BLaER1 treated with 17β-estradiol and CSF1 and Interleukin-3, amounts not matched to agents 10 nM and 100 nM (cell line): ENCODE measurements around the gene SIK2.
A peak's percentile ranks its signal among the peaks of the same experiment; 100 is the strongest.

Source experiments
- H3K27ac ChIP-seq, 11 experiments: shearing (Covaris generic); formaldehyde crosslinking; 2 replicates each; pipeline ENCODE4 v1.8.1; 2022
- H3K27me3 ChIP-seq, 11 experiments: shearing (Covaris generic); formaldehyde crosslinking; 2 replicates each; pipeline ENCODE4 v1.8.1; 2022
- H3K36me3 ChIP-seq, 11 experiments: shearing (Covaris generic); formaldehyde crosslinking; 2 replicates each; pipeline ENCODE4 v1.8.1; 2022
- H3K4me1 ChIP-seq, 10 experiments: shearing (Covaris generic); formaldehyde crosslinking; 2 replicates each; pipeline ENCODE4 v1.8.1; 2022
- H3K4me2 ChIP-seq, 11 experiments: shearing (Covaris generic); formaldehyde crosslinking; 2 replicates each; pipeline ENCODE4 v1.8.1; 2022
- H3K4me3 ChIP-seq, 10 experiments: shearing (Covaris generic); formaldehyde crosslinking; 2 replicates each; pipeline ENCODE4 v1.8.1; 2022
- H3K9ac ChIP-seq, 11 experiments: shearing (Covaris generic); formaldehyde crosslinking; 2 replicates each; pipeline ENCODE4 v1.8.1; 2022
- H3K9me3 ChIP-seq, 11 experiments: shearing (Covaris generic); formaldehyde crosslinking; replicated peaks in 1 of 11; 2 replicates each; pipeline ENCODE4 v1.8.1; 2022
- H4K20me1 ChIP-seq, 11 experiments: shearing (Covaris generic); formaldehyde crosslinking; 2 replicates each; pipeline ENCODE4 v1.8.1; 2022
- Cebpa-rat ChIP-seq, 11 experiments: shearing (Covaris generic); IDR thresholded peaks; 2 replicates each; pipeline ENCODE4 v1.8.1; 2022

Gene SIK2

DNA sequence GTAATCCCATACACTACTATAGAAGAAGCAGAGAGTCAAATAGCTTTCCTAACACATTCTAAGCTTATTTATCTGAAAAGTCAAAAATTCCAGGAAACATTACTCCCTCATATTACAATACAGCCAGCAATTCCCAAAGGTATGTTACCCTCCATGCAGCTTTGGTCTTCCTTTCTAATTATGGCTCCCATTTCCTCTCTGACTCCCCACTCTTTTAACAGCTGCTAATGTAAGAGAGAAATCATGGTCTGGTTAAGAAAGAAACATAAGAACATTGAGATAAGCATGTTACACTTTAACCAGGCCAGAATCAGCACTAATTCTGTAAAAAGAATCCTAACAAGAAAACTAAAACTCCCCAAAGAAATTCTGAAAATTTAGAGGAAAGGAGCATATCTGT lies 157.1 kb downstream of the SIK2 start:
- Histone ChIP-seq H4K20me1 (peaks cover 0 to 27% (median 3%) of the 10 kb centered on the region in 11 experiments; a peak in 7 of 22 replicates), H3K36me3 (peaks cover 85 to 100% (median 100%) of the 10 kb centered on the region in 11 experiments), H3K9ac (no peak overlapping the region), H3K27me3 (no peaks in the 10 kb centered on the region), H3K9me3 (no peaks in the 10 kb centered on the region), H3K4me1 (peaks cover 5 to 37% (median 28%) of the 10 kb centered on the region in 10 experiments), H3K4me2 (peak overlapping the region in 6 of 11 experiments; percentile 11 to 49 (median 26); a peak in 8 of 22 replicates), H3K27ac (no peak overlapping the region), H3K4me3 (no peak overlapping the region)
- TF ChIP-seq Cebpa-rat (IDR thresholded peaks at IDR 0.05), result no peak

DNA sequence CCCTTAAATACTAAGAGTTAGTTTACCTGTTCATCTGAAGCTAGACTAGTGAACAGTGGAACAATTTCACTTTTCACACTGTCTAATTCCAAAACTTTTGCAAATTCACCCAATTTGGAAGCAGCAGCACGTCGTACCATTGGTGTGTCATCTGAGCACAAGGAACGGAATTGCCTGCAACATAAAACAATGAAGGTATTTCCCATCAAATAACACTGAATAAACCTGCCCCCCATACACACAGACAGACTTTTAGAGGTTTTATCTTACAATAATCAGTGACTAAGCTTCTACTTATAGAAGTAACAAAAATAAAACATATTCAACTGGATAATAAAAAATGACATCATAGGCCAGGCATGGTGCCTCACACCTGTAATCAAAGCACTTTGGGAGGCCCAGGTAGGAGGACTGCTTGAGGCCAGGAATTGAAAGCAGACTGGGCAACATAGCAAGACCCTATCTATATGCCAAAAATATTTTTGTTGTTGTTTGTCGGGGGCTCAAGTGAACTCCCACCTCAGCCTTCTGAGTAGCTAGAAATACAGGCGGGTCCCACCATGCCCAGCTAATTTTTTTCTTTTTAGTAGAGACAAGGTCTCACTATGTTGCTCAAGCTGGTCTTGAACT lies 157.6 kb downstream of the SIK2 start:
- TF ChIP-seq Cebpa-rat (IDR thresholded peaks at IDR 0.05), result no peak
- Histone ChIP-seq H3K4me1 (peaks cover 10 to 42% (median 33%) of the 10 kb centered on the region in 10 experiments), H3K27ac (no peak overlapping the region), H3K9ac (no peak overlapping the region), H3K36me3 (peaks cover 81 to 100% (median 98%) of the 10 kb centered on the region in 11 experiments), H3K4me2 (peak overlapping the region in 6 of 11 experiments; percentile 11 to 49 (median 26); a peak in 8 of 22 replicates), H3K9me3 (no peaks in the 10 kb centered on the region), H3K27me3 (no peaks in the 10 kb centered on the region), H3K4me3 (no peak overlapping the region), H4K20me1 (peaks cover 0 to 32% (median 3%) of the 10 kb centered on the region in 11 experiments; a peak in 8 of 22 replicates)

DNA sequence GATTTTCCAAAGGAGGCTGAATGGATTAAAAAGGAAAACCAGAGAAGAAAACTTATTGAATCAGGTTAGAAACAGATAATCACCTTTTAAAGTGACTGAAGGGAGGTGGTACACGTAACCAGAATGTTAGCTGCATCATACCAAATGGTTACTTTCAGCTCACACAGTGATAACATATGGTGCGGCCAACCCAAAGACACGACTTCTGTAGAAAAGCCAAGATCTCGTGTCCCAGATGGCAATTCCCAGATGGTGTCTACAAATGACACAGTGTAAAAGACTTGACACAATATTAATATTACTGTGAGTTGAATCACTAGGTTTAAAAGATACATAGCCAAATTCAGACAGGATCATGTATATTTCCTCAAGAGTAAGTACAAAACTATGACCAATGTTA lies 158.8 kb downstream of the SIK2 start:
- no peaks in the 10 kb centered on the region for H3K9me3 ChIP-seq
- H3K27me3 ChIP-seq, result no peaks in the 10 kb centered on the region
- peaks cover 0 to 37% (median 4%) of the 10 kb centered on the region in 11 experiments; a peak in 8 of 22 replicates for H4K20me1 ChIP-seq
- H3K9ac ChIP-seq, result no peak overlapping the region
- H3K27ac ChIP-seq, result no peak overlapping the region
- peaks cover 69 to 89% (median 86%) of the 10 kb centered on the region in 11 experiments for H3K36me3 ChIP-seq
- H3K4me2 ChIP-seq, result no peak overlapping the region
- TF ChIP-seq Cebpa-rat (IDR thresholded peaks at IDR 0.05), result no peak
- peaks cover 13 to 46% (median 37%) of the 10 kb centered on the region in 10 experiments for H3K4me1 ChIP-seq
- H3K4me3 ChIP-seq, result no peak overlapping the region

DNA sequence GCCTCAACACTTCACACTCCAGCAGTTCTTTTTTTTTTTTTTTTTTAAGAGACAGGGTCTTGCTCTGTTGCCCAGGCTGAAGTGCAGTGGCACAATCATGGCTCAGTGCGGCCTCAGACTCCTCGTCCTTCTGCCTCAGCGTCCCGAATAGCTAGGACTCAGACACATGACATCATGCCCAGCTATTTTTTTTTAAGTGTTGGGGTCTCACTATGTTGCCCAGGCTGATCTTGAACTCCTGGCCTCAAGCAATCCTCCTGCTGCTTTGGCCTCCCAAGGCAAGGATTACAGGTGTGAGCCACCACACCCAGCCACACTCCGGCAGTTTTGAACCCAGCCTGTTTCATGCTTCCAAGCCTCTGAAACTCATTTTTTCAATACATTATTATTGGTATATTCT lies 160.3 kb downstream of the SIK2 start:
- peaks cover 14 to 56% (median 45%) of the 10 kb centered on the region in 10 experiments for H3K4me1 ChIP-seq
- H3K27me3 ChIP-seq, result peaks cover 0 to 6% (median 0%) of the 10 kb centered on the region in 11 experiments; a peak in 6 of 22 replicates
- H3K9me3 ChIP-seq, result no peaks in the 10 kb centered on the region
- no peak overlapping the region for H3K9ac ChIP-seq
- no peak overlapping the region for H3K4me3 ChIP-seq
- H3K27ac ChIP-seq, result no peak overlapping the region
- H3K4me2 ChIP-seq, result peak overlapping the region in 4 of 11 experiments; percentile 15 to 92 (median 72); a peak in 9 of 22 replicates
- H4K20me1 ChIP-seq, result peaks cover 0 to 37% (median 4%) of the 10 kb centered on the region in 11 experiments; a peak in 8 of 22 replicates
- TF ChIP-seq Cebpa-rat (IDR thresholded peaks at IDR 0.05), result no peak
- H3K36me3 ChIP-seq, result peaks cover 58 to 75% (median 71%) of the 10 kb centered on the region in 11 experiments

DNA sequence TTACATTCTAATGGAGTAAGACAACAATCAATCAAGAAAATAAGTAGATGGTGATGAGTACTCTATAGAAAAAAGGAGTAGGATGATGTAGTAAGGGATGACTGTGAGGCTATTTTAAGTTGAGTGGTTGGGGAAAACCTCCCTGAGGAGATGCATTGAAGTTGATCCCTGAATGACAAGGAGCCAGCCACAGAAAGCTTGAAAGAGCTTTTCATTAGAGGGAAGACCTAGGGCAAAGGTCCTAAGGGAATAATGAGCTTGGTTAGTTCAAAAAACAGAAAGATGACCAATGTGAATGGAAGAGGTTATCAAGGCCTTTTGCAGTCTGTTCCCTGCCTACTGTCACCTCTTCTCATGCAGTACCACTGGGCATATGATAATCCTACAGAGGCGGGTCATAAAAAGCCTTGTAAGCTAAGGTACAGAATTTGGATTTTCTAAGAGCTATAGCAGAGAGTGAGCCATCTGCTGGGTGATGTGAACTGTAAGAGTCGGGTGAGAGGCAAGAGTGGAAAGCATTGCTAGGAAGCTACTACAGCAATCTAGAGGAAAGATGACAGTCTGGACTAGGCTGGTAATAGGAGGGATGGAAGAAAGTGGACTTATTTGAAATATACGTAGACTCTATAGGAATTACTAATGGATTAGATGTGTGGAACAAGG lies 160.9 kb downstream of the SIK2 start:
- no peak overlapping the region for H3K27ac ChIP-seq
- peaks cover 14 to 56% (median 45%) of the 10 kb centered on the region in 10 experiments for H3K4me1 ChIP-seq
- peaks cover 52 to 69% (median 65%) of the 10 kb centered on the region in 11 experiments for H3K36me3 ChIP-seq
- H3K9me3 ChIP-seq, result no peaks in the 10 kb centered on the region
- peaks cover 0 to 6% (median 0%) of the 10 kb centered on the region in 11 experiments; a peak in 6 of 22 replicates for H3K27me3 ChIP-seq
- no peak overlapping the region for H3K9ac ChIP-seq
- H3K4me2 ChIP-seq, result peak overlapping the region in 7 of 11 experiments; percentile 15 to 92 (median 27); a peak in 12 of 22 replicates
- no peak for TF ChIP-seq Cebpa-rat (IDR thresholded peaks at IDR 0.05)
- no peak overlapping the region for H3K4me3 ChIP-seq
- peaks cover 0 to 37% (median 4%) of the 10 kb centered on the region in 11 experiments; a peak in 8 of 22 replicates for H4K20me1 ChIP-seq

DNA sequence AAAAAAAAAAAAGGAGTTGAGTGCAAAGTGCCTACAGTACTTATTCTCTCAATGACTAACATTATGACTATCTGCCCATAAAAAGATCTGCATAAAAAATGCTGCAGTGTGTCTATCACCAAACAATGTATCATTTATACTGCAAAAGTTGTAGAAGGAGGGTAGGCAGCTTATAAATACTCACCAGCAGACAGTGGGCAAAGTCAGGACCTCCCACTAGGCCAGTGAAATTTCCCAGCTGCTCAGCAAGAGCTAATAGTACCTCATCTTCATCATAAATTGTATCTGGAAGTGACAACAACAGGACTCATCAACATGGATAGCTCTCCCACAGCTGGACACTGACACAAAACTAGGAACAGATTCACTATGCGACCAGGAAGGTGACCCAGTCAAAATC lies 162.4 kb downstream of the SIK2 start:
- Histone ChIP-seq H3K4me3 (peak overlapping the region; percentile 79 to 99 (median 94); a peak in 19 of 20 replicates), H3K27ac (no peak overlapping the region), H3K9ac (peak overlapping the region in 10 of 11 experiments; percentile 80 to 90 (median 86); a peak in 15 of 22 replicates), H4K20me1 (peaks cover 0 to 37% (median 4%) of the 10 kb centered on the region in 11 experiments; a peak in 8 of 22 replicates), H3K4me1 (peaks cover 14 to 50% (median 40%) of the 10 kb centered on the region in 10 experiments), H3K36me3 (peaks cover 37 to 54% (median 50%) of the 10 kb centered on the region in 11 experiments), H3K9me3 (no peaks in the 10 kb centered on the region), H3K27me3 (peaks cover 0 to 6% (median 0%) of the 10 kb centered on the region in 11 experiments; a peak in 6 of 22 replicates), H3K4me2 (peak overlapping the region; percentile 69 to 93 (median 90))
- TF ChIP-seq Cebpa-rat (IDR thresholded peaks at IDR 0.05), result no peak

DNA sequence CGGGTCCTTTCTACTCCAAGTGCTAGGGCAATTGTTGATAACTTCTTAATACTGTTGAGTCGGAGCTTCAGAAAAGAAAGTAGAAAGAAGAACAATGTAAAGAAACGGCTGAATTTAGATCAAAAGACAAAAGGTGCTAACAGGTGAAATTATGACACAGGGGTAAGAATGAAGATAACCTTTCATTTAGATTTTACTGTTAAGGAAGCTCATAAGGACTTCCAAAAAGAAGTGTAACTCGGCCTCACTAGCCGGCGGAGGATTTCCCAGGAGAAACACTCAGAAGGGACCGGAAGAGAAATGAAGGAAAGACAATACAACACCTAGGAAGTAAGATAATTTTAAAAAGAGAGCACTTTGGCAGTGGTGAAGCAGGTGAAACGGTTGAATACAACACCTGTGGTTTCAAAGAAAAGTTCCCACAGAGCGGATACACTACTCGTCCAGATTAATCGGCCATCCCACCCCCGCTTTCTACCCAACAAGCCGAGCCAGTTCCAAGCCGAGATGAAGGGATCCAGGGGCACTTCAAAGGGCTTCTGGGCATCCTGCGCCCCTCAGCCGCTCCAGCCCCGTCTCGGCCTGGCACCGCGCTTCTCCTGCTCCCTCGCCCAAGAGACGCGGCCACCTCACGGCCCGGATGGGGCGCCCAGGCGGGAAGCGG lies 163.2 kb downstream of the SIK2 start:
- no peak for TF ChIP-seq Cebpa-rat (IDR thresholded peaks at IDR 0.05)
- H3K9ac ChIP-seq, result peak overlapping the region; percentile 80 to 90 (median 86)
- H3K4me2 ChIP-seq, result peak overlapping the region; percentile 69 to 93 (median 90)
- H3K4me1 ChIP-seq, result peaks cover 14 to 42% (median 33%) of the 10 kb centered on the region in 10 experiments
- H3K27me3 ChIP-seq, result peaks cover 0 to 6% (median 0%) of the 10 kb centered on the region in 11 experiments; a peak in 6 of 22 replicates
- H3K9me3 ChIP-seq, result no peaks in the 10 kb centered on the region
- H3K36me3 ChIP-seq, result peaks cover 29 to 45% (median 42%) of the 10 kb centered on the region in 11 experiments
- peaks cover 0 to 37% (median 4%) of the 10 kb centered on the region in 11 experiments; a peak in 8 of 22 replicates for H4K20me1 ChIP-seq
- peak overlapping the region; percentile 53 to 84 (median 75); a peak in 21 of 22 replicates for H3K27ac ChIP-seq
- peak overlapping the region; percentile 79 to 99 (median 94) for H3K4me3 ChIP-seq
